GM12873 (cell line): ENCODE data around the gene RNF111.

Source experiments
- TF ChIP-seq, protein P1 (sequence below): IDR thresholded peaks from 2 replicates; pipeline ENCODE4 v1.5.1; 2012; ENCODE audit warnings: low read depth, mild to moderate bottlenecking, moderate library complexity, low read length, control low read depth; ENCODE audit not compliant: insufficient read depth; ENCODE audit errors: missing control alignments

The RNF111 gene

GRCh38 chr15:59018833-59019232, 31.4 kb downstream of the RNF111 start:
- TF ChIP-seq, protein P1, sequence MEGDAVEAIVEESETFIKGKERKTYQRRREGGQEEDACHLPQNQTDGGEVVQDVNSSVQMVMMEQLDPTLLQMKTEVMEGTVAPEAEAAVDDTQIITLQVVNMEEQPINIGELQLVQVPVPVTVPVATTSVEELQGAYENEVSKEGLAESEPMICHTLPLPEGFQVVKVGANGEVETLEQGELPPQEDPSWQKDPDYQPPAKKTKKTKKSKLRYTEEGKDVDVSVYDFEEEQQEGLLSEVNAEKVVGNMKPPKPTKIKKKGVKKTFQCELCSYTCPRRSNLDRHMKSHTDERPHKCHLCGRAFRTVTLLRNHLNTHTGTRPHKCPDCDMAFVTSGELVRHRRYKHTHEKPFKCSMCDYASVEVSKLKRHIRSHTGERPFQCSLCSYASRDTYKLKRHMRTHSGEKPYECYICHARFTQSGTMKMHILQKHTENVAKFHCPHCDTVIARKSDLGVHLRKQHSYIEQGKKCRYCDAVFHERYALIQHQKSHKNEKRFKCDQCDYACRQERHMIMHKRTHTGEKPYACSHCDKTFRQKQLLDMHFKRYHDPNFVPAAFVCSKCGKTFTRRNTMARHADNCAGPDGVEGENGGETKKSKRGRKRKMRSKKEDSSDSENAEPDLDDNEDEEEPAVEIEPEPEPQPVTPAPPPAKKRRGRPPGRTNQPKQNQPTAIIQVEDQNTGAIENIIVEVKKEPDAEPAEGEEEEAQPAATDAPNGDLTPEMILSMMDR: no peak

DNA sequence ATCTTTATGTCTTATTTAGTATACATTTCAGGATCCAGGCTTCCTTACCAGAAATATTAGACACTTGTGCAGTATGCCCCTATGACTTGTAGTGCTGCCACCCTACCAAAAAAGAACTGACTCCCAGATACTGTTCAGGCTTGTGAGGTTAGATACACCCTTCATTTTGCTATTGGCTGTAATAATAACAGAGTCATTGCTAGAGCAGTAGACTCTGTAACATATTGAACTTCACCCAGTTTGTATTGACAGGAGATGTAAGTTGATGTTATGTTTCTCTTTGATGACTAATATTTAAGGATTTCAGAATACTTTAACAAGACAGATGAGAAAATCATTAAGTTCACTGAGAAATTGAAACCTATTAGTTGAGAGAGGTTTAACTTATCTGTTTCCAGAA, 32.9 kb downstream of the RNF111 start:
- TF ChIP-seq, protein P1: no peak

DNA sequence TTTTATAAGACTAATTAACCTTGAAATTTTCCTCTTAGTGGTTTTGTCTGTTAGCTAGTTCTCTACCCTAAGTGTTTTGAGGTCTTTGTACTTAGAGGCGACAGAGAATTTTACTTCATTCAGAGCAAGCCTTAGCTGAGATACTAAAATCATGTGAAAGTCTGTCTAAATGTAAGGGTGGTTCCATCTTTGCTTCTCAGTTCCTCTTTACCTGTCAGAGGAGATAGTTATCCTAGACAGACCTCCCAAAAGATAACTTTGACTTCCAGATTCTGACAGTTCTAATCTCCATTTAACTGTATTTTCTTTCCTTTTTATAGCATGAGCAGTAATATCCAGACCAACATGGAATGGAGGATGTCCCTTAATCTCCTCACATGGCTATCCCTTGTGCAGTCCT, 34.7 kb downstream of the RNF111 start:
- TF ChIP-seq, protein P1: no peak

- TF ChIP-seq, protein P1: no peak
These were observed 38.7 kb downstream of the RNF111 start for GRCh38 chr15:59026207-59026606.

- TF ChIP-seq, protein P1: no peak
These were observed 41.0 kb downstream of the RNF111 start for GRCh38 chr15:59028387-59028955.

DNA sequence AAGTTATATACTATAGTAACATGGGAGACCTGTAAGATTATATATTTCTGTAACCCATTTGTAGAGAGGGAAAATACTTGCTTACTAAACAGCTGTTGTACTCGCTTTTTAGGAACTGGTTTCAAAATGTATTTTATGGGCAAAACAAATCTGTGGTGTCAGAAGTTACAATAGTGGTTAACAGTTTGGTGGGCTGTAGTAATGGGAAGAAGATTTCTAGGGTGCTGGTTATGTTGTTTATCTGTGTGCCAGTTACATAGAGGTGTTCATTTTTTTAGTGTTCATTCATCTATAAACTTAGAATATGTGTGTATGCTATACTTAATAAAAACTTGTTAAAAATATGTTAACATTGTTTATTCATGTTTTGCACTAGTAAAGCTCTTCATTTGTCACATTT, 42.1 kb downstream of the RNF111 start:
- TF ChIP-seq, protein P1: no peak

- TF ChIP-seq, protein P1: no peak
These were observed 47.7 kb downstream of the RNF111 start for GRCh38 chr15:59035201-59035600.

GRCh38 chr15:59039225-59039624, 51.8 kb downstream of the RNF111 start:
- TF ChIP-seq, protein P1: no peak
